H9 (cell line): Measurements from ENCODE around the gene M6PR. TPM values are rescaled to one million over a fixed set of nuclear protein-coding genes. Genes with fewer than 3 reads are reported as not detected.

Experiments
- DNase-seq: peaks from one replicate; pipeline ENCODE4 v3.0.0-alpha.2; 2017
- H2AFZ ChIP-seq: one replicate; pipeline ENCODE4 v1.6.1; 2013; ENCODE audit warnings: mild to moderate bottlenecking, low read length, control low read depth, moderate library complexity
- H2AK5ac ChIP-seq: 2 replicates; pipeline ENCODE4 v1.6.1; 2013; ENCODE audit warnings: low read length, control low read depth, mixed read lengths; ENCODE audit not compliant: insufficient read length
- H2BK120ac ChIP-seq: one replicate; pipeline ENCODE4 v1.6.1; 2013; ENCODE audit warnings: low read depth, mild to moderate bottlenecking, low read length, control low read depth, inconsistent platforms; ENCODE audit not compliant: poor library complexity, severe bottlenecking
- H2BK12ac ChIP-seq: 2 replicates; pipeline ENCODE4 v1.6.1; 2013; ENCODE audit warnings: low read length, control low read depth, mixed read lengths, low read depth; ENCODE audit not compliant: insufficient read length
- H2BK15ac ChIP-seq: 2 replicates; pipeline ENCODE4 v1.6.1; 2013; ENCODE audit warnings: low read depth, low read length, control low read depth
- H2BK20ac ChIP-seq: one replicate; pipeline ENCODE4 v1.6.1; 2013; ENCODE audit warnings: low read depth, mild to moderate bottlenecking, low read length, control low read depth, inconsistent platforms; ENCODE audit not compliant: poor library complexity, severe bottlenecking
- H2BK5ac ChIP-seq: 2 replicates; pipeline ENCODE4 v1.6.1; 2013; ENCODE audit warnings: low read length, control low read depth, mixed read lengths; ENCODE audit not compliant: insufficient read length
- H3K14ac ChIP-seq: 2 replicates; pipeline ENCODE4 v1.6.1; 2013; ENCODE audit warnings: low read length, control low read depth; ENCODE audit not compliant: insufficient read depth
- H3K18ac ChIP-seq: 2 replicates; pipeline ENCODE4 v1.6.1; 2013; ENCODE audit warnings: low read depth, mild to moderate bottlenecking, mixed read lengths, low read length, control low read depth; ENCODE audit not compliant: insufficient read length
- H3K23ac ChIP-seq: 2 replicates; pipeline ENCODE4 v1.6.1; 2013; ENCODE audit warnings: low read length, control low read depth, mixed read lengths, low read depth; ENCODE audit not compliant: insufficient read length
- H3K23me2 ChIP-seq: 2 replicates; pipeline ENCODE4 v1.6.1; 2013; ENCODE audit warnings: low read depth, mild to moderate bottlenecking, mixed read lengths, low read length, control low read depth; ENCODE audit not compliant: insufficient read length, poor library complexity, severe bottlenecking
- H3K27ac ChIP-seq: 2 replicates; pipeline ENCODE4 v1.5.1; 2013; ENCODE audit warnings: low read length, control low read depth, mixed read lengths, low read depth; ENCODE audit not compliant: insufficient read length
- H3K27me3 ChIP-seq: 2 replicates; pipeline ENCODE4 v1.6.1; 2013; ENCODE audit warnings: low read length, control low read depth, inconsistent platforms; ENCODE audit not compliant: insufficient read depth
- H3K4ac ChIP-seq: 2 replicates; pipeline ENCODE4 v1.6.1; 2013; ENCODE audit warnings: low read depth, mild to moderate bottlenecking, control low read depth, inconsistent platforms, low read length, moderate library complexity
- H3K4me1 ChIP-seq: 2 replicates; pipeline ENCODE4 v1.6.1; 2013; ENCODE audit warnings: low read length, control low read depth, inconsistent platforms; ENCODE audit not compliant: insufficient read depth
- H3K4me2 ChIP-seq: 2 replicates; pipeline ENCODE4 v1.6.1; 2013; ENCODE audit warnings: low read length, control low read depth, mixed read lengths; ENCODE audit not compliant: insufficient read length, insufficient read depth
- H3K56ac ChIP-seq: 2 replicates; pipeline ENCODE4 v1.6.1; 2013; ENCODE audit warnings: low read depth, mild to moderate bottlenecking, mixed read lengths, low read length, control low read depth; ENCODE audit not compliant: insufficient read length
- H3K79me1 ChIP-seq: 2 replicates; pipeline ENCODE4 v1.6.1; 2013; ENCODE audit warnings: low read depth, mild to moderate bottlenecking, moderate library complexity, low read length, control low read depth, inconsistent platforms; ENCODE audit not compliant: insufficient read depth, poor library complexity, severe bottlenecking
- H3K79me2 ChIP-seq: 2 replicates; pipeline ENCODE4 v1.6.1; 2013; ENCODE audit warnings: low read length, control low read depth, inconsistent platforms; ENCODE audit not compliant: insufficient read depth
- H3K9ac ChIP-seq: 2 replicates; pipeline ENCODE4 v1.6.1; 2013; ENCODE audit warnings: low read length, control low read depth, mixed read lengths; ENCODE audit not compliant: insufficient read length; ENCODE audit errors: extremely low read depth
- H3K9me3 ChIP-seq: one replicate; pipeline ENCODE4 v1.6.1; 2013; ENCODE audit warnings: low read depth, low read length, inconsistent platforms; ENCODE audit not compliant: control insufficient read depth
- H3T11ph ChIP-seq: one replicate; pipeline ENCODE4 v1.6.1; 2013; ENCODE audit warnings: mild to moderate bottlenecking, low read length, control low read depth, inconsistent platforms
- H4K20me1 ChIP-seq: one replicate; pipeline ENCODE4 v1.6.1; 2013; ENCODE audit not compliant: control insufficient read depth, insufficient read length, insufficient read depth
- H4K5ac ChIP-seq: 2 replicates; pipeline ENCODE4 v1.6.1; 2013; ENCODE audit warnings: low read depth, mild to moderate bottlenecking, mixed read lengths, low read length, control low read depth; ENCODE audit not compliant: insufficient read length
- H4K8ac ChIP-seq: replicated peaks from 2 replicates; pipeline ENCODE4 v1.6.1; 2013; ENCODE audit warnings: low read length, control low read depth, mixed read lengths, low read depth; ENCODE audit not compliant: insufficient read length
- H4K91ac ChIP-seq: 2 replicates; pipeline ENCODE4 v1.6.1; 2013; ENCODE audit warnings: low read depth, mild to moderate bottlenecking, moderate library complexity, mixed read lengths, low read length, control low read depth; ENCODE audit not compliant: insufficient read length
- H3K27ac Mint-ChIP-seq, 3 experiments: 2 replicates in 2 of 3; 3 replicates in 1 of 3; pipeline ENCODE4 v1.8.0; 2020 to 2021; ENCODE audit warnings: mixed read lengths in 3 of 3, mild to moderate bottlenecking in 1 of 3, moderate library complexity in 1 of 3
- H3K27me3 Mint-ChIP-seq: 2 replicates; pipeline ENCODE4 v1.8.0; 2021; ENCODE audit warnings: low read depth, mild to moderate bottlenecking, moderate library complexity, mixed read lengths
- H3K36me3 Mint-ChIP-seq, 3 experiments: 2 replicates in 2 of 3; 3 replicates in 1 of 3; pipeline ENCODE4 v1.8.0; 2020 to 2021; ENCODE audit warnings: low read depth in 3 of 3, mixed read lengths in 3 of 3; ENCODE audit not compliant: insufficient read depth in 1 of 3
- H3K4me1 Mint-ChIP-seq, 2 experiments: 2 replicates each; pipeline ENCODE4 v1.8.0; 2020; ENCODE audit warnings: mixed read lengths in 2 of 2
- H3K4me3 Mint-ChIP-seq, 2 experiments: 2 replicates in 1 of 2; 3 replicates in 1 of 2; pipeline ENCODE4 v1.8.0; 2020 to 2021; ENCODE audit warnings: mild to moderate bottlenecking in 2 of 2, mixed read lengths in 2 of 2, moderate library complexity in 1 of 2
- H3K9me3 Mint-ChIP-seq, 2 experiments: 2 replicates in 1 of 2; 3 replicates in 1 of 2; pipeline ENCODE4 v1.8.0; 2020; ENCODE audit warnings: mild to moderate bottlenecking in 2 of 2, mixed read lengths in 2 of 2, moderate library complexity in 1 of 2
- WGBS: extraction: QIAGEN DNeasy Blood & Tissue Kit; methylation state at CpG from one replicate; pipeline ENCODE4 v1.1.7; 2013; ENCODE audit warnings: missing lambda C conversion rate, low lambda C conversion rate, mixed read lengths; ENCODE audit not compliant: insufficient read length; ENCODE audit errors: extremely low coverage; 5-methylcytosine and 5-hydroxymethylcytosine counted together
- total RNA-seq: library from RNA; stranded (reverse); gene quantifications from 2 replicates; pipeline ENCODE4 v1.2.1, GENCODE V29; 2021
- TF ChIP-seq, protein P1 (sequence below): fragments of 200-600 bp; sonication (generic); conservative IDR thresholded peaks from 3 replicates; pipeline ENCODE4 v1.8.0; 2021; ENCODE audit warnings: antibody characterized with exemption, mild to moderate bottlenecking

Gene M6PR
- total RNA-seq, 1 experiment from 2014 or later = 163 TPM

DNA sequence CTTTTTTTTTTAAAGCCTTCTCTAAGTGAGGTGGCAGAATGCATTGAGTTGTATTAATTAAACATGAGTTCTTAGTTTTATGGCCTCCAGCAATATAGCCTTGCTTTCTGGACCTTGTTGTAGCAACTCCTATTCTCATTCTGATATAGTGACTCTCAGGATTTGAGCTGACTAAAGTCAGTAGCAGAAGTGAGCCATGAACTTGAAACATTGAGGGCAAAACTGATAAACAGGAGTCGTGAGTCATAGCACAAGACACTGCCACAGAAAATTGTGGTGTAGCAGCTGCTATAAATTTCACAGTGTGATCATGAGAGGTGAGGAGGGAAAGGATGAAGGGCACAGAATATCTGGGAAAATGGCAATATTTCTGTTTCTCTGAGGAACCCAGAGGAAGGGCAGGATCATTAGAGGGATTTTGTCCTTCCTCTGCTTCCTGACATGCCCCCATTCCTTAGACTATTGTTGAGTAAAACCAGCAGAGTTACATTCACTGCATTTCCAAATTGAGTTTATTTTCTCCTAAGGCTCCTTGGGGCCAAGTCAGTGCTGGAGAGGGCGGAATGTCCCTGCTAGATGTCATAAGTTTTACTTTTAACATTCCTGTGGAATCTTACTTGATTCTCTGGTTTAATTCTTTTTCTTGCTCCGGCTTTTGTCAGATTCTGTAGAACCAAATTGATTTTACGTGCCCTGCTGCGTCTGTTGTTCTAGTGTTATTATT, 47.4 kb upstream of the M6PR start:
- Histone ChIP-seq H3K56ac (no peak overlapping the region), H4K8ac (no peak overlapping the region), H4K91ac (no peak overlapping the region), H3T11ph (no peak overlapping the region), H2BK12ac (no peak overlapping the region), H3K4ac (no peak overlapping the region), H3K23ac (no peak overlapping the region), H3K79me2 (no peaks in the 10 kb centered on the region), H4K20me1 (no peaks in the 10 kb centered on the region), H2AFZ (no peak overlapping the region), H3K27ac (no peak overlapping the region), H3K14ac (no peak overlapping the region), H2BK5ac (no peak overlapping the region), H4K5ac (no peak overlapping the region), H2AK5ac (no peak overlapping the region), H3K9ac (no peak overlapping the region), H2BK120ac (no peak overlapping the region), H2BK15ac (no peak overlapping the region), H2BK20ac (no peak overlapping the region), H3K4me1 (peaks cover 3% of the 10 kb centered on the region; the same call in 1 of the 2 replicates), H3K27me3 (no peaks in the 10 kb centered on the region), H3K79me1 (no peaks in the 10 kb centered on the region), H3K23me2 (no peaks in the 10 kb centered on the region), H3K18ac (no peak overlapping the region), H3K4me2 (no peak overlapping the region), H3K9me3 (no peaks in the 10 kb centered on the region)
- Mint-ChIP-seq H3K4me3 (no peak overlapping the region), H3K4me1 (peaks cover 3% of the 10 kb centered on the region in 2 experiments), H3K9me3 (peaks cover 0 to 5% of the 10 kb centered on the region in 2 experiments; a peak in 1 of 5 replicates), H3K36me3 (peaks cover 0 to 3% (median 0%) of the 10 kb centered on the region in 3 experiments; a peak in 1 of 7 replicates), H3K27ac (peak overlapping the region in 2 of 3 experiments; percentile 20 to 29; a peak in 4 of 7 replicates), H3K27me3 (no peaks in the 10 kb centered on the region)
- no peak for DNase-seq
- WGBS = no CpG with 5 or more reads among the region's 5 CpGs
- TF ChIP-seq, protein P1, sequence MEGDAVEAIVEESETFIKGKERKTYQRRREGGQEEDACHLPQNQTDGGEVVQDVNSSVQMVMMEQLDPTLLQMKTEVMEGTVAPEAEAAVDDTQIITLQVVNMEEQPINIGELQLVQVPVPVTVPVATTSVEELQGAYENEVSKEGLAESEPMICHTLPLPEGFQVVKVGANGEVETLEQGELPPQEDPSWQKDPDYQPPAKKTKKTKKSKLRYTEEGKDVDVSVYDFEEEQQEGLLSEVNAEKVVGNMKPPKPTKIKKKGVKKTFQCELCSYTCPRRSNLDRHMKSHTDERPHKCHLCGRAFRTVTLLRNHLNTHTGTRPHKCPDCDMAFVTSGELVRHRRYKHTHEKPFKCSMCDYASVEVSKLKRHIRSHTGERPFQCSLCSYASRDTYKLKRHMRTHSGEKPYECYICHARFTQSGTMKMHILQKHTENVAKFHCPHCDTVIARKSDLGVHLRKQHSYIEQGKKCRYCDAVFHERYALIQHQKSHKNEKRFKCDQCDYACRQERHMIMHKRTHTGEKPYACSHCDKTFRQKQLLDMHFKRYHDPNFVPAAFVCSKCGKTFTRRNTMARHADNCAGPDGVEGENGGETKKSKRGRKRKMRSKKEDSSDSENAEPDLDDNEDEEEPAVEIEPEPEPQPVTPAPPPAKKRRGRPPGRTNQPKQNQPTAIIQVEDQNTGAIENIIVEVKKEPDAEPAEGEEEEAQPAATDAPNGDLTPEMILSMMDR = no peak
